MV-4-11 (cell line): ENCODE results near the gene RTEL1.
A peak's percentile ranks its signal among the peaks of the same experiment; 100 is the strongest.
"Not testable (repeated sequence)": the region's sequence is repeated elsewhere in the genome, so short reads cannot be mapped to it uniquely, and the experiment has no call there.

Experiments
- DNase-seq: peaks from one replicate; lab custom pipeline; 2025; lab: John Stamatoyannopoulos, UW

The RTEL1 gene

DNA sequence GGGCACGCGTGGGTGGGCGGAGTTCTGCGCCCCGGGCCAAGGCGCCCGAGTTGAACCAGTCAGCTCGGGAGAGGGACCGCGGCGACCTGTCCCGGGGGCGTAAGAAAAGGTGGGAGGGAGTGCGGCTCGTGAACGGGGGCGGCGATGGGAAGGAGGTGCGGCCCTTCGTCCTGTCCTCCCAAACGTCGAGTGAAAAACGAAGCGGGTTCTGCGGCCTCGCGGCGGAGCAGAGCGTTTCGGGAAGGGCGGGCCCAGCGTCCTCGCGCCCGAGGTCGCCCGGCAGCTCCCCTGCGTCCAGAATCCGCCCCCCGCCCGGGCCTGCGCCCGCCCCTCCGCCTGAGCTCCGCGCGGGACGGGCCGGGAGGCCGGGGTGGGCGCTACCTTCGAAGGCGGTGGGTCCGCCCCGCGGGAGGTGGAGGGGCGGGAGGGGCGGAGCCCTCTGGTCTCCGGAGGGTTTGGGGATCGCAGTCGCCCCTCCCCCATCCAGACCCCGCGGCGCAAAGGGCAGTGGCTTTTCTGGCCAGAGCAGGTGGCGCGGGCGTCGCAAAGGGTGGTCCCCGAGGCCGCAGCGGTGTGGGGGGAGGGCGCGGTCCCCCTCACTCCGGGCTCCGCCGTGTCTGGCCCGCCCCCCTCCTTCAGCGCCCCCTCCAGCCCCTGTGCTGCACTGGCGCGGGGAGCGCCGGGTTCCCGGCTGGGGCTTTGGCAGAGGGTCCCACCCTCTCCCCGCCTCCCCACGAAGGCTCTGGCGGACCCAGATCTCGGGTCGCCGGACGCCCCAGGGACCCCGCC is 5.7 kb upstream of the RTEL1 start:
- DNase-seq, result no peak

DNA sequence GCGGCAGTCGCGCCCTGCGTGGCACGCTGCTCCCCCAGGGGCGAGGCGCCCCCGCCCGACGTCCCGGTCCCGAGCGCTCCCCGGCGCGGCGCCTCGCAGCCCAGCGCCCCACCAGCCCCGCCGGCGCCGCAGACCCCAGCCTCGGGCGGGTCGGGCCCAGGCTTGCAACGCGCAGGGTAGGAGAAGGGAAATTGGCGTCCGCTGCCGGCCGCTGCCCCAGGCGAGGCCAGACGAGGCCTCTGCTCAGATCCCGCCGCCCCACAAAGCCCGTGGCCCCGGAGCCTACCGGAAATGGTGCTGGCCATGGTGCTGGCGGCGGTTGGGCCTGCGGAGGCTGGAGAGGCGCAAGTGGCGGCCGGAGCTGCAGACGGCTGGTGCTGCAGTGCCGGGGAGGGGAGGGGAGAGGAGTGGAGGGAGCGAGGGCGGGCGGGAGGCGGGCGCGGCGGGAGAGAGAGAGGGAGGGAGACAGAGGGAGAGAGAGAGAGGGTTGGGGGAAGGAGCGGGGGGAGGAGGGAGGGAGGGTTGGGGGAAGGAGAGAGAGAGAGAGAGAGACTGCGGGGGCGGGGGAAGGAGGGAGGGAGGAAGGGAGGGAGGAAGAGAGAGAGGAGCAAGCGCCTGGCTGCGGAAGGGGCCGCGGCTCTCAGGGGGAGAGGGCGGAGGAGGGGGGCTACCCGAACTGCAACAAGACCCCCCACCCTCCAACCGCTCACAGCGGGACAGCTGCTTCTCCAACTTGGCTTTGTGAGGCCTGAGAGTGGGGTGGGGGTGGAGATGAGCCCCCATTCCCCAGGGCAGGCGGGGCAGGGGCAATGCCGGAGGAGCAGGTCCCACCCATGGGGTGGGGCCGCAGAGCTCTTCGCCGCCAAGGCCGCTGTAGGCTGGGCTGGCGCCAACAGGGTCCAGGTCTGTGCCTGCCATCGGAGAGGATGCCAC is 4.8 kb upstream of the RTEL1 start, which contains the start of gene STMN3:
STMN3 (minus strand) TSS at position 384 of the 933 bp plus-strand sequence; CDS start at position 305, 79 bp downstream.
- DNase-seq, result peak; percentile 82

DNA sequence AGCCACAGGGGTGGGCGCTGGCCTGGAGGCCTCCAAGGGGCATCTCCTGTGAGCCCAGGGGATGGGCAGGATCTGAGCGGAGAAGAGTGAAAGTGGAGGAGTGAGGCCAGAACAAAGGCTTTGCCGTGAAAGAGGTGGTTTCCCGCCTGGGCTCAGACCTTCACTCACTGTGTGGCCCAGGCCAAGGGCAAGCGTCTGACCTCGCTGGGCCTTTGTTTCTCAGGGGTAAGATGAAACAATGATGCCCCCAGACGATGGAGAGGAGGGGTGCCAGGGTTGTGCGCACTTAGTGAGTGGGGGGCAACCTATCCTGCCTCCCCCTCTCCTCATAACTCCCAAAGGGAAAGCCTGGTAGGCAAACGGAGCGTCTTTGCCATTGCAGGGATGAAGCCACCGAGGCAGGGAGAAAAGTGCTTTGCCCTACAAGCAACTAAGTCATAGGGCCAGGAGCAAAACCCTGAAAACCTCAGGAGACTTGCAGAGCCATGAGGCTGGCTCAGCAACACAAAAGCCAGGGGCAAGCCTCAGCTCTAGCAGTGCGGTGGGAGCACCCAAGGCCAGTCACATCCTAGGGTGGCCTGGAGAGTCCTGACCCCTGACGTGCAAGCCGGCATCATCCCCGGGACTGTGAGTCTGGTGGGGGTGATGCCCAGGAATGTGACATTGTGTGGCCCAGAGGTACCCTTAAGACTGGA is 4.0 kb upstream of the RTEL1 start:
- DNase-seq, result no peak

DNA sequence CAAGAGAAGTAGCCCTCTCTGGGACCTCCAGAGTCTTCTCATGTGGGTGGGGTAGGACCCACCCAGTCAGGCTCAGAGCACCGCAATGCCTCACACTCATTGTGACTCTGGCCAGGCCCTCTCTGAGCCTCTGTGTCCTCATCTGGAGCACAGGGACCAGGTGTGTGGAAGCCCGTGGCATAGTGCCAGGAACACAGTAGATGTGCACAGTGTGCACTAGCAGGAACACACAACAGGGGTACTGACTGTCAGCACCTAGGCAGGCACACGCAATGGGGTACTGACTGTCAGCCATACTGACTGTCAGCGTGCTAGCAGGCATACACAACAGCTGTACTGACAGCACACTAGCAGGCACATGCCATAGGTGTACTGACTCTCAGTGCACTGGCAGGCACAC is 2.9 kb upstream of the RTEL1 start:
- DNase-seq, result no peak

DNA sequence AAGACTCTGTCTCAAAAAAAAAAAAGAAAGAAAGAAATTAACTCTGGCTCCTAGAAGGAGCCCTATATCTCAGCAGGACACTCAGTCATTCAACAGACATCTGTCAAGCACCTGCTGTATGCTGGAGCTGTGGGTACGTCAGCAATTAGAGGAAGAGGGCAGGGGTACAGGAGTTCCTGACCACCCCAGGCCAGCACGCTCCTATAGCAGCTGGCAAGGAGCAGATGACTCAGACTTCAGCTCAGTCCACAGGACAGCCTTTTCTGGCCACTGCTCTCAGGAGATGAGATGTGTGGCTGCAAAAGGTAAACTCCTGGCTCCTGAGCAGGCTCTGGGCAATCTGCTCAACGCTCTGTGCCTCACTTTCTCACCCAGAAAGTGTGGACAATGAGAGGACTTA is 1.7 kb upstream of the RTEL1 start:
- DNase-seq, result no peak

DNA sequence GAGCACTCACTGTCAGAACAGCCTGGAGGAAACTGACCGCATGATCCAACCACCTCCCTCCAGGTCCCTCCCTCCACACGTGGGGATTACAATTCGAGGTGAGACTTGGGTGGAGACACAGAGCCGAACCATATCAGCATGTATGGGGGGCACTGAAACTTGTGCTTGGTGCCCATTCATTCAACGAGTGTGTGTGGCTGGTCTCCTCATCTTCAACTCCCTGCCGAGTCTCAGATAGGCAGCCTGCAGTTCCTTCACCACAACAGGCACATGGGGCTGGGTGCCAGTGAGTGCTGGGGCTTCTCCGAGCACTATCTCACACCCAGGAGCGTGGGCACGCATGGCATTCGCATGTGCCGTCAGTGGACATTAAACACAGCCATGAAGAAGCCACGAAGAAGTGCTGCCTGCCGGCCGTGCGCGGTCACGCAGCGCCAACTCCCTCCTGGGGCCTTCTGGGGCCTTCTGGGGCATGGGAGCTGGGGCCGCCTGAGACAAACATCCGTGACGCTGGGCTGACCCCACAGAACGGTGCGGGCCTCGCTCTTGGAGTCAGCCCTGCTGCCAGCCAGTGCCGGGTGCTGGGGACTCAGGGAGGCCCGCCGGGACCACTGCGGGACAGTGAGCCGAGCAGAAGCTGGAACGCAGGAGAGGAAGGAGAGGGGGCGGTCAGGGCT is 714 bp upstream of the RTEL1 start:
- peak; percentile 8 for DNase-seq

DNA sequence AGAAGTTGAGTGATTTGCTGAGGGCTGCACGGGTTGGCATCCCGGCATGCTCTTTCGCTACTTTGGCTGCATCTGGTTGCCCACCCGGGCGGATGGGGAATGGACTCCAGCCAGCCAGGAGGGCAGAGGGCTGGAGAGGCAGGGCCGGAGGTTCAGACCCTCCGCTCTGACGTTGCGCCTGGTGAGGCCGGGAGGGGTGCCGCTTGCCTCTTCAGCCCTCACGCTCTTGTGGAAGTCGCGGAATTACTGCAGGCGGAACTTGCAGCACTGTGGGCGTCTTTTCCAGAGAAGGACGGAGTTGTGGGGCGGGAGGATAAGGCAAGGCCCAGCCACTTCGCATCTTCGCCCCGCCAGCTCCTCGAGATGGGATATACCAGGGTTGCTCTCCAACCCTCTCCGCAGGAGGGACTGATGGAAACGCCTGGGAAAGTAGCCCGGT is 656 bp downstream of the RTEL1 start:
- DNase-seq, result peak; percentile 33

DNA sequence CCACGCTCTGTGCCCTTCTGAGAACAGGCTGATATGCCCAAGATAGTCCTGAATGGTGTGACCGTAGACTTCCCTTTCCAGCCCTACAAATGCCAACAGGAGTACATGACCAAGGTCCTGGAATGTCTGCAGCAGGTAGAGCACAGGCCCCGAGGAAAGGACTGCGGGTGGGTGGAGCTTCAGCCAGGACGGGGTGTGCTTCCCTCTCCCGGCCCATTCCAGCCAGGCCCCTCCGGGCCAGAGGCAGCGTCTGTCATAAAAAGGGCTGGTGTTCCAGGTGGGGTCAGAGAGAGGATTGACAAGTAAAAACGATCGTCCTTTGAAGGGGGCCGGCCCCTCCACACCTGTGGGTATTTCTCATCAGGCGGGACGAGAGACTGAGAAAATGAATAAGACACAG is 1.3 kb downstream of the RTEL1 start:
- no peak for DNase-seq

DNA sequence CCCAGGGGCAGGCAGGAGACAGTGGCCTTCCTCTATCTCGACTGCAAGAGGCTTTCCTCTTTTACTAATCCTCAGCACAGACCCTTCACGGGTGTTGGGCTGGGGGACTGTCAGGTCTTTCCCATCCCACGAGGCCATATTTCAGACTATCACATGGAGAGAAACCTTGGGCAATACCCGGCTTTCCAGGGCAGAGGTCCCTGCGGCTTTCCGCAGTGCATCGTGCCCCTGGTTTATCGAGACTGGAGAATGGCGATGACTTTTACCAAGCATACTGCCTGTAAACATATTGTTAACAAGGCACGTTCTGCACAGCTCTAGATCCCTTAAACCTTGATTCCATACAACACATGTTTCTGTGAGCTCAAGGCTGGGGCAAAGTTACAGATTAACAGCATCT is 2.1 kb downstream of the RTEL1 start:
- DNase-seq, result not testable (repeated sequence)

DNA sequence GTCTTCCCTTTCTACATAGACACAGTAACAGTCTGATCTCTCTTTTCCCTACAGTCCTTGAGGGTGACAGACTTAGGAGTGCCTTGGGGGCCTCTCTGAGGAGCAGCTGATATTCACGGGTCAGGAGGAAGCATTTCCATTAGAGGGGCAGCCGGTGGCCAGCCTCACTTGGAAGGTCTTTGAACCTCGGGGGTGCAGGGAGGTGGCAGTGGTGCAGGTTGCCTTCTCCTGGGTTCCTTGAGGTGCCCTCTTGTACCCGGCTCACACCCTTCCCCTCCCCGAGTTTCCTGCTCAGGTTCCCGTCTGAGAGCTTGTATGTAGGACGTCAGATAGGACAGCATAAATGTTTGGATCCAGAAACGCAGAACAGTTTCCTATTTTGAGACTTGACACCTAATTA is 2.5 kb downstream of the RTEL1 start:
- no peak for DNase-seq

DNA sequence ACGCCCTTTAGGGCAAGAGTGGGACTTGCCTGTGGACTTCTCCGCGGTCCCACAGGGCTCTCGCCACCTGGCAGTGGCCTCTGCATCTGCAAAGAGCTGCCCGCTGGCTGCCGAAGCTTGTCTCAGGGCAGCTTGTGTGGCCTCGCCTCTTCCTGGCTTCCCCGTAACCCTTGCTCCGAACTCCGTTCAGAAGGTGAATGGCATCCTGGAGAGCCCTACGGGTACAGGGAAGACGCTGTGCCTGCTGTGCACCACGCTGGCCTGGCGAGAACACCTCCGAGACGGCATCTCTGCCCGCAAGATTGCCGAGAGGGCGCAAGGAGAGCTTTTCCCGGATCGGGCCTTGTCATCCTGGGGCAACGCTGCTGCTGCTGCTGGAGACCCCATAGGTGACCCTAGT is 3.0 kb downstream of the RTEL1 start:
- DNase-seq, result no peak

DNA sequence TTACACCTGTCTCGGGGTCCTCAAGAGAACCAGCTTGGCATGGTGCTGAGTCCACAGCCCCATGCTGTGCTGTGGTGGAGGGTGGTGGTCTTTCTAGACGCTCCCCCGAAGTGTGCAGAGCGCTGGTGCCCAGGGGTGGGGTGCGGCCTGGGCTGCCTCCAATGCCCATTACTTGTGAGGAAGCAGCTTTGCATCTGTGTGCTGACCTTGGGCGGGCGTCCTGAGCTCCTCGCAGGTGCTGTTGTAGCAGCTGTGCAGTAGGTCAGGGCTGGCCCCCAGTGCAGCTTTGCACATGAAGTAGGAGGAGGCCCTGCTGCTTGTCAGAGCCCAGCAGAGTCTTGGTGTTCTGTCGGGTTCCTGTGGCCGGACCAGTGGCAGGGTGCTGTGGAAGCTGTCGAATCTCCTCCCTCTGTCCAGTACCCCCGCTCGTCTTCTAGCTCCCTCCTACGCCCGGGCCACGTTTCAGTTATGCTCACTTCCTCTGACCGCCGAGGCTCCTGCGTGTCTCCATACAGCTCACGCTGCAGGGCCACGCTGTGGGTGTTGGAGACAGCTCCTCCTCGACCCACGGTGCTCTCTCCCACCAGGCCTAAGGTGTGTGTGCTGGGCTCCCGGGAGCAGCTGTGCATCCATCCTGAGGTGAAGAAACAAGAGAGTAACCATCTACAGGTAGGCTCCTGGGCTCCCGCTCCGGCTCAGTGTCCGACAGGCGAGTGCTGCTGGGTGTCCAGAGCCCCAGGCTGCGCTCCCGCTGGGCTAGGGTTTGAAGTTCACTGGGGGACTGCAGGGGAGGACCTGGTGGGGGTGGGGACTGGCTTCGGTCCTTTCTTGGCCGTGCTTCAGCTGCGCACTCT is 4.1 kb downstream of the RTEL1 start:
- no peak for DNase-seq

DNA sequence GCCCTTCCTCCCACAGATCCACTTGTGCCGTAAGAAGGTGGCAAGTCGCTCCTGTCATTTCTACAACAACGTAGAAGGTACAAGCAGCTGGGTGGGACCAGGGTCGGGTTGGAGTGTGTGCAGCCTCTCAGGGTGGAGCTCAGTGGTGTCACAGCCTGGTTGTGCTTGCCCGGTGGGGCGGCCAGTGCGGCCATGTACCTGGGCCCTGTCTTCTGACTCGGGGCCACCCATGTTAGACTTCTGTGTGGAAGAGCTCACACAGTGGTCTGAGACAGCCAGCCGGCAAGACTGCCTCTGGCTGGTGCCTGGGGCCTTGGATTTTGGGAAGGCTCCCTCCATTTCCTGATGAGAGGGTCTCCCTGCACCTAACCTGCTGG is 4.7 kb downstream of the RTEL1 start:
- DNase-seq, result no peak

DNA sequence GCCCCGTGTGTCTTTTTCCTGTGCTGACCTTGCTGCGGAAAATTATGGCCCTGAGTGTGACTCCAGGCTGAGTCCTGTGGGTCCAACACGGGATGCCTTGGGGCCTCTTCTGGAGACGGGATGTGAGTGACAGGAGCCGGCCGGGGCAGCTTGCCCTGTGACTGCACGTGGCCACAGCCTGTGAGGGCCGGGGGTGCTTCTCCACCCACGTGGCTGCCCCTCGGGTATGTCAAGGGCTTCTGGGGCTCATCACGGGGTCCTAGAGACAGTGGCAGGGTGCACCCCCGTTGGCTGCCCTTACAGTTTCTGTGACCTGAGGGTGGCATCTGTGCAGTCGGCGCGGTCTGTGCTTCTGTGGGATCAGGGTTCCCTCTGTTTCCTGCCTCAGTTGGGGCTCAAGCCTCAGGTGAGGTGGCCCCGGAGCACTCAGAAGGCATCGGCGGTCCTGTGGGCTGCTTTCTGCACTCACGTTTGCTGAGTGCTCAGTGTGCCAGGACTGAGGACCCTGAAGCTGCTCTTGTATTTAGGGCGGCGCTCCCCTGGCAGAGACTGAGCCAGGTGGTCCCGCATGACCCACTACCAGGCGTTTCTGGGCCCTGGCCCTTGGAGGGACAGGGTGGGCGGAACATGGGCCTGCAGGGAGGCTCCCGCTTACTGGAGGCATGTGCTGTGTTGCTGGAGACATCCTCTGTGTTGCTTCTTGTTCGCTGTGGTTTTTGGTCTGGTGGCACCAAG is 5.4 kb downstream of the RTEL1 start:
- no peak for DNase-seq

DNA sequence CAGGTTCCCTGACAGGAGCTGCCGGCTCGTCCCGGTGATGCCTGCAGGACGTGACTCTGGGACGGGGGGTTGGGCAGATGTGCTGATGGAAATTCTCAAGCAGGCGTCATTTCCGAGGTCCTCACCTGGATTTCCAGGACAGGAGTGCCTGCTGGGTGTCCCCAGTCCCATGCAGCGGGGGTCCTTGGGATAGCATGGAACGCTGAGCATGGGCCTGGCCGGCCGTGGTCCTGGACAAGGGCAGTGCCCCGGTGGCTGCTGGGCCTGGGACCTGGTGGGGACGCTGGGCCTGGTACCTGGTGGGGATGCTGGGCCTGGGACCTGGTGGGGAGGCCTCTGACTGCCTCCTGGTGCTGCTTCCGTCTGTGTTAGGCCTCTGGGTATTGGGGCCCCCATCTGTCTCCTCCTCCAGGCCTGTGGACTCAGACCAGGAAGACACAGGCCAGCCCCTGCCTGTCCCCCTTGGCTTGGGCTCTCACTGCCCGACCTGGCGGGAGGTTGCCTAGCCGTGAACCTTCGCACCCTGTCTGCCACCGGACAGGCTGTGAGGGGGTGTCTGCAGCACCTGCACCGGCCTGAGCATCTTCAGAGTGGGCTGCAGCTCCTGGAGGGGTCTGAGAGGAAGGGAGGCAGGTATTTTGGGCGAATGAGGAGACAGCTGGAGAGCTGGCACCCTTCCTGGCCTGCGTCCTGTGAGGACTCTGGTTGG is 6.2 kb downstream of the RTEL1 start:
- no peak for DNase-seq

DNA sequence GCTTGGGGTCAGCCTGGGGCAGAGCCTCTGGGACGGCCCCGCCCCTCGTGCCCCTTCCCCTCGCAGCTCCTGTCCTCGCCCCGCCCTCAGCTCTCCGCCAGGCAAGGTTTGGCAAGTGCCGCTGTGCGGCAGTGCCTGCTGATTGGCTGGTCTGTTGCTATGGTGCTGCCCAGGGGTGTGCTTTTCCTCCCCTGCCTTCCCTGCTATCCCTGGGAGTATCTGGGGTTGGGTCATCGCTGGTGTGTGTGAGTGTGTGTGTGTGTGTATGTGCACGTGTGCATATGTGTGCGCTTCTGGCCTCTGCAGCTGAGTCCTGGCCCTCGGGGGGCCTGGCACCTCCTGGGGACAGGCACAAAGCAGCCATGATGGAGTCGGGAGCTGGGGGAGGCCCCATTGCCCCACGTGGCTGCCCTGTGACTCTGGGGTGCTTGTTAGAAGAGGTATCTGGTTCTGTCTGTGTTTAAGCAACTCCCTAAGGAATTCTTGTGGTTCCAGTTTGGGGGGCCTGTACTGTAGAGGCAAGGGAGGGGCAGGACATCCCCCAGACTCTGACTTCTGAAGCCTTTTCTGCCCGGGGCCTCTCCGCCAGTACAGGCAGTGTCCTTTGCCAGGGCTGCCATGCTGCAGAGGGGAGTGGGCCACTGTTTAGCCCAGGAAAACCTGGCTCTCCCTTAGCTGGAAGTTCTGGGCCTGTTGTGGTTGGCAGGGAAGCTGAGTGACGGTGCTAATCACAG is 6.9 kb downstream of the RTEL1 start:
- DNase-seq, result no peak

DNA sequence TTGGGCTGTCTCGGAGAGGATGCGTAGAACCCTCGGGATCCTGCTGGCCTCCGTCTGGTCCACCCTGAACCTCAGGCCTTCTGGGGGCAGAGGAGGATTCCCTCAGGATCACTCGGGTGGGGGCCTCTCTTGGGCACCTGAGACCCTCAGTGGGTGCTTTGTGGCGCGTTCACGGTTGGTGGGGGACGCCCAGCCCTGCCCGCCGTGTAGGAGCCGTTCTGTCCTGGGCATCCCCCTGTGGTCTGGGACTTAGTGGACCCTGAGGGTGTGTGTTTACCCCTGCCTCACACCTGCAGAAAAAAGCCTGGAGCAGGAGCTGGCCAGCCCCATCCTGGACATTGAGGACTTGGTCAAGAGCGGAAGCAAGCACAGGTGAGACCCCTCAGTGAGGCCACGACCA is 7.6 kb downstream of the RTEL1 start:
- DNase-seq, result no peak

DNA sequence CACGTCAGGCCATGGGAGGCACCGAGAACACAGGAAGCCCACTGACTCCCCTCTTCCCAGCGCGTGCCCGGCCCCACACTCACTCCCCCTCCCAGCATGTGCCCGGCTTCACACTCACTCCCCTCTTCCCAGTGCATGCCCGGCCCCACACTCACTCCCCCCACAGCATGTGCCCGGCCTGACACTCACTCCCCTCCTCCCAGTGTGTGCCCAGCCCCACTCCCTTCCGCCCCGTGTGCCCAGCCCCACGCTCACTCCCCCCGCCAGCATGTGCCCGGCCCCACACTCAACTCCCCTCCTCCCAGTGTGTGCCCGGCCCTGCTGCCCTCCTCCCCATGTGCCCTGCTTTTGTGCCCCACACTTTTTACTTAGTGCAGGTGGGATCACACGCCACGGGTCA is 9.7 kb downstream of the RTEL1 start:
- DNase-seq, result no peak

DNA sequence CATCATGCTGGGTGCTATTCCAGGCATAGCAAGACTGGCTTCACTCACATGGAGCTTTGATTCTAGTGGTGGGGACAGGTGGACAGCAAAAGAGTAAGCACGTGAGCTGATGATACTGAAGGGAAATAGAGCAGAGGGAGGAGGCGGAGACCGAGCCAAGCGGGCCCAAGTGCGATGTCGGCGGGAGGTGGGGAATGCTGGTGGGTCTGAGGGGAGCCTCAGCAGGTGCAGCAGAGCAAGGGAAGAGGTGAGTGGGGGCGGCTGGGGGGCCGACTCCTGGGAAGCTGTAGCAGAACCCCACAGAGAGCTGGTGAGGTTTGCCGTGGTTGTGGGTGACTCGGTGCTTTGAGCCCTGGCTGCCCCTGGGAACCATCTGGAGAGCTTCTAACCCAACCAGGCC is 10.2 kb downstream of the RTEL1 start:
- no peak for DNase-seq
